Neural crest cell (in vitro differentiated cells): Measurements from ENCODE around the gene PRRC2B. TPM values are rescaled to one million over a fixed set of nuclear protein-coding genes. Genes with fewer than 3 reads are reported as not detected.
"Not testable (repeated sequence)": the region's sequence is repeated elsewhere in the genome, so short reads cannot be mapped to it uniquely, and the experiment has no call there.

Source experiments
- DNase-seq: peaks from one replicate; pipeline ENCODE4 v3.0.0; 2021; ENCODE audit warnings: low read depth, mixed read lengths, low spot score
- H3K27ac Mint-ChIP-seq: one replicate; pipeline ENCODE4 v1.8.0; 2021; ENCODE audit warnings: mild to moderate bottlenecking, mixed read lengths; ENCODE audit not compliant: unreplicated experiment
- H3K27me3 Mint-ChIP-seq: 2 replicates; pipeline ENCODE4 v1.8.0; 2021; ENCODE audit warnings: low read depth, mild to moderate bottlenecking, mixed read lengths
- H3K36me3 Mint-ChIP-seq: 2 replicates; pipeline ENCODE4 v1.8.0; 2021; ENCODE audit warnings: low read depth, mild to moderate bottlenecking, mixed read lengths
- H3K4me1 Mint-ChIP-seq: 2 replicates; pipeline ENCODE4 v1.8.0; 2021; ENCODE audit warnings: mixed read lengths
- H3K4me3 Mint-ChIP-seq: one replicate; pipeline ENCODE4 v1.8.0; 2021; ENCODE audit warnings: mild to moderate bottlenecking, mixed read lengths
- H3K9me3 Mint-ChIP-seq: 2 replicates; pipeline ENCODE4 v1.8.0; 2021; ENCODE audit warnings: mixed read lengths
- long read RNA-seq: library from polyadenylated mRNA; unstranded; transcript quantifications from one replicate; pipeline ENCODE4 v2.0.0, GENCODE V29; 2020
- total RNA-seq: library from RNA; stranded (reverse); gene quantifications from 2 replicates; pipeline ENCODE4 v1.2.1, GENCODE V29; 2021
- TF ChIP-seq, protein P1 (sequence below): fragments of 200-600 bp; sonication (generic); conservative IDR thresholded peaks from 2 replicates; pipeline ENCODE4 v1.5.0; 2021; ENCODE audit warnings: antibody characterized with exemption, mild to moderate bottlenecking

PRRC2B gene
- total RNA-seq, result 349 and 358 TPM in 2 replicates
- long read RNA-seq, partial matches to known transcripts, result 4 of 46 reads
- long read RNA-seq, other reads (novel, unspliced or antisense), result 41 of 46 reads

DNA sequence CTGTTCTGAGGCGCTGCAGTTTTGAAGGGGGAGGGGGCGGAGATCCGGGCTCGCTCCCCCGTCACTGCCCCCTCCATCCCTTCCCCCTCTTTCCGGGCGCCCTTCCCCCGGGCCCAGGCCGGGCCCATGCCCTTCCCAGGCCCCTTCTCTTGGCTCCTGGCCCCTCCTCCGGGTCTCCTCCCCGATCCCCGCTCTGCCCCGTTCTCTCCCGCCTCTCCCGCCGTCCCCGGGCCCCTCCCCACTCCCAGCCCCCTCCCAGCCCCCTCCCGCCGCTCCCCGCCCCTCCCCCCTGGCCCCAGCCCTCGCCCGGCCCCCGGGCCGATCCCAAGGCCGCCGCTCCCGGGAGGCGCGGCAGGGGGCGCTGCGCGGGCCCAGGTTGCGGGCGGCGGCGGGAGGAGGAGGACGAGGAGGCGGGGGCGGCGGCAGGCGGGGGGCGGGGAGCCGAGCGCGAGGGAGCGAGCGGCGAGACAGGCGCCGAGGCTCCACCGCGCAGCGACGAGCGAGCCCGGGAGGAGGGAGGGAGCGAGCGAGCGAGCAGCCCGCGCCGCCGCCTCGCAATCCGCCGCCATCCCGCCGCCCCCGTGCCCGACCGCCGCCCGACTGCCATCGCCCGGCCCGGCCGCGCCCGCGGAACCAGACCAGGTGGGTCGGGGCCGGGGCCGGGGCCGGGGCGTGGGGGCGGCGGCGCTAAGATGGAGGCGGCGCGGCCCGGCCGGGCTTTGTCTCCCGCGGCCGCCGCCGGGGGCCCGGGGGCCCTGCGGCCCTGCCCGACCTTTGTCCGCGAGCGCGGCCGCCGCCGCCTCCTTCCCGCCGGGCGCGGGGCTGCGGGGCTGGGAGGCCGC is at the start of gene PRRC2B:
Gene PRRC2B (plus strand): TSS at position 465 of the 842 bp plus-strand sequence. CDS start 36,059 bp downstream, outside the sequence.
- Mint-ChIP-seq H3K9me3 (no peaks in the 10 kb centered on the region), H3K4me1 (peaks cover 58% of the 10 kb centered on the region), H3K4me3 (peak within 1 kb of the TSS; percentile 98)

DNA sequence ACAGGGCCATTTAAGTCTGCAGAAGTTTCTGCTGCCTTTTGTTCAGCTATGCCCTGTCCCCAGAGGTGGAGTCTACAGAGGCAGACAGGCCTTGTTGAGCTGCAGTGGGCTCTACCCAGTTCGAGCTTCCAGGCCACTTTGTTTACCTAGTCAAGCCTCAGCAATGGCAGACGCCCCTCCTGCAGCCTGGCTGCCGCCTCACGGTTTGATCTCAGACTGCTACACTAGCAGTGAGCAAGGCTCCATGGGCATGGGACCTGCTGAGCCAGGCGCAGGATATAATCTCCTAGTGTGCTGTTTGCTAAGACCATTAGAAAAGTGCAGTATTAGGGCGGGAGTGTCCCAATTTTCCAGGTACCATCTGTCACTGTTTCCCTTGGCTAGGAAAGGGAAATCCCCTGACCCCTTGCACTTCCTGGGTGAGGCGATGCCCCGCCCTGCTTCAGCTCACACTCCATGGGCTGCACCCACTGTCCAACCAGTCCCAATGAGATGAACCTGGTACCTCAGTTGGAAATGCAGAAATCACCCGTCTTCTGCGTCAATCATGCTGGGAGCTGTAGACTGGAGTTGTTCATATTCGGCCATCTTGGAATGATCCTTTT is 48.9 kb upstream of the PRRC2B start:
- not testable (repeated sequence) for H3K36me3 Mint-ChIP-seq, H3K27ac Mint-ChIP-seq, H3K4me1 Mint-ChIP-seq, H3K4me3 Mint-ChIP-seq, DNase-seq, H3K9me3 Mint-ChIP-seq
- H3K27me3 Mint-ChIP-seq, result peaks cover 25% of the 10 kb centered on the region

More for the DNA sequence above, at the start of gene PRRC2B:
- peak; percentile 85 for DNase-seq
- Mint-ChIP-seq H3K36me3 (peaks cover 5% of the 10 kb centered on the region), H3K27me3 (no peaks in the 10 kb centered on the region), H3K27ac (peak within 1 kb of the TSS; percentile 96)
- TF ChIP-seq, protein P1, sequence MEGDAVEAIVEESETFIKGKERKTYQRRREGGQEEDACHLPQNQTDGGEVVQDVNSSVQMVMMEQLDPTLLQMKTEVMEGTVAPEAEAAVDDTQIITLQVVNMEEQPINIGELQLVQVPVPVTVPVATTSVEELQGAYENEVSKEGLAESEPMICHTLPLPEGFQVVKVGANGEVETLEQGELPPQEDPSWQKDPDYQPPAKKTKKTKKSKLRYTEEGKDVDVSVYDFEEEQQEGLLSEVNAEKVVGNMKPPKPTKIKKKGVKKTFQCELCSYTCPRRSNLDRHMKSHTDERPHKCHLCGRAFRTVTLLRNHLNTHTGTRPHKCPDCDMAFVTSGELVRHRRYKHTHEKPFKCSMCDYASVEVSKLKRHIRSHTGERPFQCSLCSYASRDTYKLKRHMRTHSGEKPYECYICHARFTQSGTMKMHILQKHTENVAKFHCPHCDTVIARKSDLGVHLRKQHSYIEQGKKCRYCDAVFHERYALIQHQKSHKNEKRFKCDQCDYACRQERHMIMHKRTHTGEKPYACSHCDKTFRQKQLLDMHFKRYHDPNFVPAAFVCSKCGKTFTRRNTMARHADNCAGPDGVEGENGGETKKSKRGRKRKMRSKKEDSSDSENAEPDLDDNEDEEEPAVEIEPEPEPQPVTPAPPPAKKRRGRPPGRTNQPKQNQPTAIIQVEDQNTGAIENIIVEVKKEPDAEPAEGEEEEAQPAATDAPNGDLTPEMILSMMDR, result peak; percentile 73

DNA sequence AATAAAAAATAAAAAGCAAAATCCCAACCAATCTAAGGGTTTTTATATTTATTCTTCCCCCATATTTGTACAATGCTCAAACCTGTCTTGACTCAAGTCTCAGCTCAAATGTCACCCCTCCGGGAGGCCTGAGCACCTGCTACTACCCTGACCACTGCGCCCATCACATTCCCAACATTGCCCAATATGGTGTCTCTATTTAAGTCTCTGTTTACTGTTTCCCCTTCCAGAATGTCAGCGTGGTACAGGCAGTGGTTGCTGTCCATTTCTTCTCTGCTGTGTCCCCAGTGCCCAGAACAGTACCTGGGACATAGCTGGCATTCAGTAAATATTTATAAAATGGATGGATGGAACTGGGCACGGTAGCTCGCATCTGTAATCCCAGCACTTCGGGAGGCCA is 47.3 kb upstream of the PRRC2B start:
- DNase-seq, result no peak
- no peaks in the 10 kb centered on the region for H3K9me3 Mint-ChIP-seq
- no peaks in the 10 kb centered on the region for H3K36me3 Mint-ChIP-seq
- H3K27ac Mint-ChIP-seq, result no peak overlapping the region
- H3K4me3 Mint-ChIP-seq, result no peak overlapping the region
- peaks cover 6% of the 10 kb centered on the region for H3K4me1 Mint-ChIP-seq
- TF ChIP-seq, protein P1, result no peak
- peaks cover 13% of the 10 kb centered on the region for H3K27me3 Mint-ChIP-seq

DNA sequence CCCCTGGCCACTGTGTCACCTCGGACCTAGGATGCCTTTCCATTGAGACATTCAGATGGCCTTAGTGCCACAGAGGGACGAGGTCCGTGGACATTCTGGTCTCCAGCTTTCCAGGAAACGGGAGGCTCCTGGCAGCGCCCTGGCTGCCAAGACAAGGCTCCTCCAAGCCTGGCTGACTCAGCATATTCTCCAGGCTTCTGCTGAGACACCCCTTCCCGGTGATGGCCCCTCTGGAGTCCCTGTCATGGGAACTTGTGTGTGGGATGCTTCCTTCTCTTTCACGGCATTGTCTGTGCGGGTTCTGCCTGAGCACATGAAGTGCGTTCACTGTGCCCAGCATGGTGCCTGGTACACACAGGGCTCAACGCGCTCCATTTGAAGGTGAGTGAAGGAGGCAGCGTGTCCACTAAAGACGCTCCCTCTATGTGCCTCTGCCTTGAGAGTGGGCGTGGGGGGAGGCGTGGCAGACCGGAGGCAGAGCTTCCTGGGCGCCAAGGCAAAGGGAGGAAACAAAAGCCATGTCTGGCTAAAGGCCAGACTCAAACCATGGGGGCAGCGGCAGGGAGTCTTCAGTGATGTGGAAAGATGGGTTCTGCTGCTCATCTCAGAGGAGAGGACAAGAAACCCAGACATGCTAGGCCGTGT is 46.4 kb upstream of the PRRC2B start:
- H3K4me3 Mint-ChIP-seq, result no peak overlapping the region
- H3K4me1 Mint-ChIP-seq, result peaks cover 6% of the 10 kb centered on the region
- peaks cover 7% of the 10 kb centered on the region for H3K27me3 Mint-ChIP-seq
- TF ChIP-seq, protein P1, result no peak
- no peaks in the 10 kb centered on the region for H3K9me3 Mint-ChIP-seq
- no peak overlapping the region for H3K27ac Mint-ChIP-seq
- H3K36me3 Mint-ChIP-seq, result no peaks in the 10 kb centered on the region
- DNase-seq, result no peak

DNA sequence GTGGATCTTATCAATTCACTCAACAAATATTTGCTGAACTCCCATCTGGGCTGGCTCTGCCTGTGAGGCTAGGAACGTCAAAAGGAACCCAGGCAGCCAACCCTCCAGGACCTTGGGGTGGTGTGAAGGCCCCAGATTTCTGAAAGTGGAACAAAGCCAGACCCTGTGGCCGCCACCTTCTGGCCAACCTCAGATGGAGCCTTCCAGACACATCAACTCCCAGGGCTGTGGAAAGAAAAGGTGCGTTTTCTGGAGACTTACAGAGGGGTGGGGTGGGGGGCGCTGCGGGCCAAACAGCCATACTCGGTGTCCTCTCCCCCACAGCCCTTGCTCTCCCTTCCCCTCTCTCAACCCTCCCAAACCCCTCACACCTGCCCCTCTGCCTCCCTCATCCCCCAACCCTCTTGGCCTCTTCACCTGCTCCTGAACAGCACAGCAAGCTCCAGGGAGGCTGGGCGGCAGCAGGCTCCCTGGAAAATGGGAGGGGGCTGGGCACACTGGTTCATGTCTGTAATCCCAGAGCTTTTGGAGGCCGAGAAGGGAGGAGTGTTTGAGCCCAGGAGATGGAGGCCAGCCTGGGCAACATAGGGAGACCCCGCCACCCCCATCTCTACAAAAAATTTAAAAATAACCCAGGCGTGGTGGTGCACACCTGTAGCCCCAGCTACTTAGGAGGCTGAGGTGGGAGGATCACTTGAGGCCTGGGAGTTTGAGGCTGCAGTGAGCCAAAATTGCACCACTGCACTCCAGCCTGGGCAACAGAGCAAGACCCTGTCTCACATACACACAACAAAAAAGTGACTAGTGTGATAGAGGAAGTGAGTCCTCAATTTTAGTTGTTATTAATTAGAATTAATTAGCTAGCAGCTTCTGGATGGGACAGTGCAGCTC is 45.0 kb upstream of the PRRC2B start:
- Mint-ChIP-seq H3K4me1 (peaks cover 6% of the 10 kb centered on the region), H3K36me3 (no peaks in the 10 kb centered on the region), H3K27me3 (peaks cover 2% of the 10 kb centered on the region), H3K4me3 (no peak overlapping the region), H3K9me3 (no peaks in the 10 kb centered on the region), H3K27ac (no peak overlapping the region)
- no peak for DNase-seq
- TF ChIP-seq, protein P1, result no peak
